ENCODE results near the gene FOSL2. TPM values are rescaled to one million over a fixed set of nuclear protein-coding genes. Genes with fewer than 3 reads are reported as not detected.

The FOSL2 gene
- total RNA-seq, 1 donor from 2014 or later, result 10.4 TPM

DNA sequence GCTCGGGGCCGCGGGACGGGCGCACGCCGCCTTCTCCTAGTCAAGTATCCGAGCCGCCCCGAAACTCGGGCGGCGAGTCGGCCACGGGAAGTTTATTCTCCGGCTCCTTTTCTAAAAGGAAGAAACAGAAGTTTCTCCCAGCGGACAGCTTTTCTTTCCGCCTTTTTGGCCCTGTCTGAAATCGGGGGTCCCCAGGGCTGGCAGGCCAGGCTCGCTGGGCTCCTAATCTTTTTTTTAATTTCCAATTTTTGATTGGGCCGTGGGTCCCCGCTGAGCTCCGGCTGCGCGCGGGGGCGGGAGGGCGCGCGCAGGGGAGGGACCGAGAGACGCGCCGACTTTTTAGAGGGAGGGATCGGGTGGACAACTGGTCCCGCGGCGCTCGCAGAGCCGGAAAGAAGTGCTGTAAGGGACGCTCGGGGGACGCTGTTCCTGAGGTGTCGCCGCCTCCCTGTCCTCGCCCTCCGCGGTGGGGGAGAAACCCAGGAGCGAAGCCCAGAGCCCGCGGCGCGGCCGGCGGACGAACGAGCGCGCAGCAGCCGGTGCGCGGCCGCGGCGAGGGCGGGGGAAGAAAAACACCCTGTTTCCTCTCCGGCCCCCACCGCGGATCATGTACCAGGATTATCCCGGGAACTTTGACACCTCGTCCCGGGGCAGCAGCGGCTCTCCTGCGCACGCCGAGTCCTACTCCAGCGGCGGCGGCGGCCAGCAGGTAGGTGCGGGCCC, 617 bp downstream of the FOSL2 start:
- Histone ChIP-seq H3K36me3 (ENCODE audit: control insufficient read depth in 3 of 3, insufficient read depth in 3 of 3, low read length in 3 of 3) (no peaks in the 10 kb centered on the region), H3K9me3 (ENCODE audit: control insufficient read depth in 3 of 3, low read length in 3 of 3) (no peaks in the 10 kb centered on the region), H3K27me3 (ENCODE audit: control insufficient read depth in 3 of 3, insufficient read depth in 3 of 3, low read length in 3 of 3) (no peaks in the 10 kb centered on the region), H3K4me3 (ENCODE audit: low read length in 3 of 3) (peak overlapping the region; percentile 77 to 91 (median 79)), H3K27ac (ENCODE audit: low read depth, low read length) (peak overlapping the region; percentile 99), H3K4me1 (ENCODE audit: control insufficient read depth in 3 of 3, insufficient read depth in 3 of 3, low read length in 3 of 3) (peaks cover 35 to 42% (median 41%) of the 10 kb centered on the region in 3 donors), H3K9ac (ENCODE audit: low read depth in 1 of 3, low read length in 3 of 3) (peak overlapping the region; percentile 96 to 98 (median 98))

DNA sequence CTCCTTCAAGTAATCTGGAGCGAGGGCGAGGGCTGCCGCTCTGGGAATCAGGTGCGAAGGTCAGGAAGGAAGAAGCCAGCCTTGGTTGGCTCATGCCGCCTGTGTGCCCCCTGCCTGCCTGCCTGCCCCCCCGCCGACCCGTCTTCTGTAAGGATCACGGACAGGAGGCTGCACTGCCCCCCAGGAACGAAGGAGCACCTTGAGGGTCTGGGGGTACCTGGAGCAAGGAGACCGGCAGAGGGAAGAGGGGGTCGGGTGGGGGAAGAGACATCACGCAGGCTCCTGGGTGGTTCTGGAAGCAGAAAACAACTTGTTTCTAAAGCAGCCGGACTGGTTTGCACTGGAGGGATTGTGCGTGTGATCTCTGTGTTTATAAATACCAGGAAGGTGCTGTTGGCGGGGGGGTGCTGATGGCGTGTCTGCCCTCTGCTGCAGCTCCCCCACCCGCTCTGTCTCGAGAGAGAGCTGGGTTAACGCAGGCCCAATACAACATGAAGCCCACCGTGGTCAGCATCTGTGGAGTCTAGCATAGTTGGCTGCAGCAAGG, 1.7 kb downstream of the FOSL2 start:
- H3K4me1 ChIP-seq (ENCODE audit: control insufficient read depth in 3 of 3, insufficient read depth in 3 of 3, low read length in 3 of 3), result peaks cover 46 to 49% (median 49%) of the 10 kb centered on the region in 3 donors

DNA sequence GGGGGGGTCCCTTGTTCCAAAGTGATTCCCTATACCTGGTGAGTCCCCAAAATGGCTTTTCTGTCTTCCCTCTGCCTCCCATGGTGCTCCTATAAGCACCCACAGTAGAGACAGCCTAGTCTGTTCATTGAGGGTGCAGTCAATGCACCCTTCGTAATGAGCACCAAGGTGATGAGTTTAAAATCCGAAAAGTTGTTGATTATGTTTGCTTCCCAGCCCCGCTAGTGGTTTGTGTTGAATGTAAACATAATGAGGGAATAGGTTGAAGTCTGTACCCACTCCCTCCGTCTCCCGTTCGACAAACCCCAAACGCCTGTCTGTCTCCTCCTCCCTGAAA, 2.3 kb downstream of the FOSL2 start:
- no peaks in the 10 kb centered on the region for H3K9me3 ChIP-seq (ENCODE audit: control insufficient read depth in 3 of 3, low read length in 3 of 3)
- H3K27ac ChIP-seq (ENCODE audit: low read depth, low read length), result peak overlapping the region; percentile 99
- H3K36me3 ChIP-seq (ENCODE audit: control insufficient read depth in 3 of 3, insufficient read depth in 3 of 3, low read length in 3 of 3), result no peaks in the 10 kb centered on the region
- H3K27me3 ChIP-seq (ENCODE audit: control insufficient read depth in 3 of 3, insufficient read depth in 3 of 3, low read length in 3 of 3), result no peaks in the 10 kb centered on the region
- peak overlapping the region; percentile 77 to 91 (median 79) for H3K4me3 ChIP-seq (ENCODE audit: low read length in 3 of 3)
- H3K4me1 ChIP-seq (ENCODE audit: control insufficient read depth in 3 of 3, insufficient read depth in 3 of 3, low read length in 3 of 3), result peaks cover 48 to 50% (median 49%) of the 10 kb centered on the region in 3 donors
- H3K9ac ChIP-seq (ENCODE audit: low read depth in 1 of 3, low read length in 3 of 3), result peak overlapping the region; percentile 96 to 98 (median 98)

More for the DNA sequence above, 1.7 kb downstream of the FOSL2 start:
- H3K9ac ChIP-seq (ENCODE audit: low read depth in 1 of 3, low read length in 3 of 3), result peak overlapping the region; percentile 96 to 98 (median 98)
- H3K27ac ChIP-seq (ENCODE audit: low read depth, low read length), result peak overlapping the region; percentile 99
- no peaks in the 10 kb centered on the region for H3K27me3 ChIP-seq (ENCODE audit: control insufficient read depth in 3 of 3, insufficient read depth in 3 of 3, low read length in 3 of 3)
- H3K36me3 ChIP-seq (ENCODE audit: control insufficient read depth in 3 of 3, insufficient read depth in 3 of 3, low read length in 3 of 3), result no peaks in the 10 kb centered on the region
- peak overlapping the region; percentile 77 to 91 (median 79) for H3K4me3 ChIP-seq (ENCODE audit: low read length in 3 of 3)
- H3K9me3 ChIP-seq (ENCODE audit: control insufficient read depth in 3 of 3, low read length in 3 of 3), result no peaks in the 10 kb centered on the region

DNA sequence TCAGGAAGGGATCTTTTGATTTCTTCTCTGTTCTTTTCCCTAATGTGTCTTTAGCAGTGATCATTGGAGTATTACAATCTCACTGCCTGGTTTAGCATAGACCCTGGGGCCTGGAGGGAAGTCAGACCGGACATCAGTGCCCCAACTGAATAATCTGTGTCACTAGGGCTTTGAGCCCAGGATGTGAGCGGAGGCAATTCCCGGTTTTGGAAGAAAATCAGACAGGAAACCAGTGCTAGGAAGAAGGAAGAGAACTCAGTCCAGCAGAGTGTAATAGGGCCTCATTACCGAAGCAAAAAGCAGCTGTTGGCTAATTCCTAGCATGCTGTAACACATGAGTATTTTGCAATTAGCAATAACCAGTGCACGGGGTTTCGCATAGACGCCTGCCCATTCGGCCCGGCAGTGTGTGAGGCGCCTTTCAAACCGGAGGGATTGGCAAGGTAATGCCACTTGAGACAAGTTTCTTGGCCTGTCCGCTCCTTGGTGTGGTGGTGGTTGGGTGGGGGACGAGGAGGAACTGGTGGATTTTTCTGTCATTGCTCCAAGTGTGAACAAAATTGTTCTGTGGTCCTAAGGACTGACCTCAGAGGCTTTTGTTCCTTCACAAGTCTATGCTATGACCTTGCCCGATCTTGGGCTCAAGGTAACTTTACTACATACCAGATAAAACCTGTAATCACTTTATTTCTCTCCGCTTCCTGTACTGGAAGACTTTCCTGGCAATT, 2.8 kb downstream of the FOSL2 start:
- Histone ChIP-seq H3K4me1 (ENCODE audit: control insufficient read depth in 3 of 3, insufficient read depth in 3 of 3, low read length in 3 of 3) (peaks cover 52 to 54% (median 52%) of the 10 kb centered on the region in 3 donors), H3K9ac (ENCODE audit: low read depth in 1 of 3, low read length in 3 of 3) (peak overlapping the region; percentile 96 to 98 (median 98)), H3K9me3 (ENCODE audit: control insufficient read depth in 3 of 3, low read length in 3 of 3) (no peaks in the 10 kb centered on the region), H3K27me3 (ENCODE audit: control insufficient read depth in 3 of 3, insufficient read depth in 3 of 3, low read length in 3 of 3) (no peaks in the 10 kb centered on the region), H3K36me3 (ENCODE audit: control insufficient read depth in 3 of 3, insufficient read depth in 3 of 3, low read length in 3 of 3) (no peaks in the 10 kb centered on the region), H3K4me3 (ENCODE audit: low read length in 3 of 3) (peak overlapping the region; percentile 77 to 91 (median 79)), H3K27ac (ENCODE audit: low read depth, low read length) (peak overlapping the region; percentile 99)

DNA sequence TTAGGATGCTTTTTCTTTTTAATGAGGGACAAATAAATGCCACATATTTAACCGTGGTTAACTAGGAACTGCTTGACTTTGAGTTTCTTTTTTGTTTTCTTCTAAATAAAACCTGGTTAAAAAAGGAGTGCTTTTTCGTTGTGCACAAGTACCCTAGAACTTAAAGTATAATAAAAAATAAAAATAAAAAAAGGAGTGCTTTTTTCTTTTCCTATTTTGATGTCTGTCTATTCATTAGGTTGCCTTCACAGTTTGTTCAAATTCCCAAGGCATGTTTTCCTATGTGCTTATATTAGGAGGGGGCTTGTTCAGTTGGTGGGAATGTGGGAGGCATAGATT, 4.4 kb downstream of the FOSL2 start:
- Histone ChIP-seq H3K27me3 (ENCODE audit: control insufficient read depth in 3 of 3, insufficient read depth in 3 of 3, low read length in 3 of 3) (no peaks in the 10 kb centered on the region), H3K4me3 (ENCODE audit: low read length in 3 of 3) (peak overlapping the region in 2 of 3 donors; percentile 77 to 91), H3K9me3 (ENCODE audit: control insufficient read depth in 3 of 3, low read length in 3 of 3) (no peaks in the 10 kb centered on the region), H3K27ac (ENCODE audit: low read depth, low read length) (peak overlapping the region; percentile 99), H3K36me3 (ENCODE audit: control insufficient read depth in 3 of 3, insufficient read depth in 3 of 3, low read length in 3 of 3) (peaks cover 0 to 9% (median 2%) of the 10 kb centered on the region in 3 donors), H3K4me1 (ENCODE audit: control insufficient read depth in 3 of 3, insufficient read depth in 3 of 3, low read length in 3 of 3) (peaks cover 59 to 63% (median 60%) of the 10 kb centered on the region in 3 donors), H3K9ac (ENCODE audit: low read depth in 1 of 3, low read length in 3 of 3) (peak overlapping the region in 2 of 3 donors; percentile 96 to 98)

DNA sequence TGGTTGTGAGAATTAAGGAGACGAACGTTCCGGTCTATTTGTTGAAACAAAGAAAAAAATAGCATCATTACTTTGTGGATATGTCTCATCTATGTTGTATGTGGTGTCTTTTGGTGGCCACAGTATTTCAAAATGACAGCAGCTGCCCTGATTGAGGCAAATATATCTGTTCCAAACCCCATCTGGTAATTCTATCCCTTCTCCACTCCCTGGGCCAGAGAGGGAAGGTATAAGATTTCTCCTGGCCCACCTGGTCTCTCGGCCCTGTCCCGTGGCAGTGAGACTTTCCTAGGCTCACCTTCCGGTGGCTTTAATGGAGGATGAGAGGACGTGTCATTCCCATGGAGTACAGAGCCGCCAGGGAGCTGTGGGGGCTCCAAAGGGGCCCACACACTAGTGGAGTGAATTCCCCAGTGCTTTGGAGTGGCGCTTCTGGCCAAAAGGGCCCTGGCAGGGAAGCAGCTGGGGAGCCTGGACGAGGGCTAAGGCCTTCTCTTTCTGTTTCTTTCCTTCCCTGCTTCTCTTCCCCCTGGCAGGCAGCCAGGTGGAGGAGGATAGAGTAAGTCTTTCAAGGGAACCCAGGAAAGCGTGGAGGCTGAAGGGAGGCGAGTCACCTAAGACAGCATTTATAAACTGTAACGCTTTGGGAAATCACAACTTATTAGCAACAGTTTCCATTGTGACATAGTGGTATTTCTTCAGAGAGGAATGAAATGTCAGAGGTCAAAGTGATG, 5.6 kb downstream of the FOSL2 start:
- Histone ChIP-seq H3K27ac (ENCODE audit: low read depth, low read length) (peak overlapping the region; percentile 99), H3K4me3 (ENCODE audit: low read length in 3 of 3) (peak overlapping the region in 2 of 3 donors; percentile 10 to 17), H3K36me3 (ENCODE audit: control insufficient read depth in 3 of 3, insufficient read depth in 3 of 3, low read length in 3 of 3) (peaks cover 3 to 12% (median 4%) of the 10 kb centered on the region in 3 donors), H3K4me1 (ENCODE audit: control insufficient read depth in 3 of 3, insufficient read depth in 3 of 3, low read length in 3 of 3) (peaks cover 68 to 75% (median 72%) of the 10 kb centered on the region in 3 donors), H3K27me3 (ENCODE audit: control insufficient read depth in 3 of 3, insufficient read depth in 3 of 3, low read length in 3 of 3) (no peaks in the 10 kb centered on the region), H3K9ac (ENCODE audit: low read depth in 1 of 3, low read length in 3 of 3) (peak overlapping the region; percentile 46 to 58 (median 55)), H3K9me3 (ENCODE audit: control insufficient read depth in 3 of 3, low read length in 3 of 3) (no peaks in the 10 kb centered on the region)

DNA sequence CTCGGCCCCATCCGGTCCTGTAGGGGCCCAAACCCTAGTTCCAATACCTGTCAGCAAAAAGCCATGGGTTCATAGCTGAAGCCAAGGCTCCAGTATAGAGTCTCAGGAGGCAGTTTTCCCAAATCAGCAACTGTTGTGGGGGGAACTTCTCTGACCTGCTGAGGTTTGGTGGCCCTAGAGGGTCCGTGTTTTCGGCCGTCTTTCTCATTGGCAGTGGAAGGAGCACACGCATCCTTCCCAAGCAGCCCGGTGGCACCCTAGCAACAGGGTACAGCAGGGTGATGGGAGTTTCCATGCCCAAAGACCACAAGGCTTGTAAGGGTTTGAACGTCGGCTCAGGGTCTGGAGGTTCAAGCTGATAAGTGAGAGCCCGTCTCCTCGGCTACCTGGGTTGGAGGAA, 6.6 kb downstream of the FOSL2 start:
- Histone ChIP-seq H3K9me3 (ENCODE audit: control insufficient read depth in 3 of 3, low read length in 3 of 3) (no peaks in the 10 kb centered on the region), H3K27me3 (ENCODE audit: control insufficient read depth in 3 of 3, insufficient read depth in 3 of 3, low read length in 3 of 3) (no peaks in the 10 kb centered on the region), H3K4me1 (ENCODE audit: control insufficient read depth in 3 of 3, insufficient read depth in 3 of 3, low read length in 3 of 3) (peaks cover 73 to 81% (median 79%) of the 10 kb centered on the region in 3 donors), H3K4me3 (ENCODE audit: low read length in 3 of 3) (peak overlapping the region in 2 of 3 donors; percentile 11 to 18), H3K36me3 (ENCODE audit: control insufficient read depth in 3 of 3, insufficient read depth in 3 of 3, low read length in 3 of 3) (peaks cover 13 to 20% (median 14%) of the 10 kb centered on the region in 3 donors), H3K9ac (ENCODE audit: low read depth in 1 of 3, low read length in 3 of 3) (peak overlapping the region; percentile 6 to 39 (median 26)), H3K27ac (ENCODE audit: low read depth, low read length) (peak overlapping the region; percentile 99)

DNA sequence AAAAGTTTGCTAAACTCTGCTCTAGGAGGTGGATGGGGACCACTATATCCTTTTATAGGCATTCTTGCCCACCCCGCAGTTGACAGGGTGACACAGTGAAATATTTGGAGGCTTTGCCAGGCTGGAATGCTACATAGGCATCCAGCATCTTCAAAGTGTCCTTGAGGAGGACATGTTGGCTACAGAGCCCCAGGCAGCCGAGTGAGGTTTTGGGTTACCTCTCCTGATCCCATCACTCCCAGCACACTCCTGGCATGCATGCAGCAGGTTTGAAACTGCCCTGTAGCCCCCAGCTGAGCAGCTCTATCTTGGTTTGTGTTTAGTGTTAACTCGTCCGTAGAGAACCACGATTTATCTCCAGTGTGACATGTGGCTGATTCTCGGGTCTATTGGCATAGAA, 7.3 kb downstream of the FOSL2 start:
- no peaks in the 10 kb centered on the region for H3K27me3 ChIP-seq (ENCODE audit: control insufficient read depth in 3 of 3, insufficient read depth in 3 of 3, low read length in 3 of 3)
- H3K27ac ChIP-seq (ENCODE audit: low read depth, low read length), result peak overlapping the region; percentile 99
- H3K9ac ChIP-seq (ENCODE audit: low read depth in 1 of 3, low read length in 3 of 3), result peak overlapping the region in 2 of 3 donors; percentile 26 to 34
- H3K9me3 ChIP-seq (ENCODE audit: control insufficient read depth in 3 of 3, low read length in 3 of 3), result no peaks in the 10 kb centered on the region
- H3K4me1 ChIP-seq (ENCODE audit: control insufficient read depth in 3 of 3, insufficient read depth in 3 of 3, low read length in 3 of 3), result peaks cover 74 to 88% (median 76%) of the 10 kb centered on the region in 3 donors
- H3K4me3 ChIP-seq (ENCODE audit: low read length in 3 of 3), result peak overlapping the region in 1 of 3 donors; percentile 23
- H3K36me3 ChIP-seq (ENCODE audit: control insufficient read depth in 3 of 3, insufficient read depth in 3 of 3, low read length in 3 of 3), result peaks cover 20 to 27% (median 21%) of the 10 kb centered on the region in 3 donors

DNA sequence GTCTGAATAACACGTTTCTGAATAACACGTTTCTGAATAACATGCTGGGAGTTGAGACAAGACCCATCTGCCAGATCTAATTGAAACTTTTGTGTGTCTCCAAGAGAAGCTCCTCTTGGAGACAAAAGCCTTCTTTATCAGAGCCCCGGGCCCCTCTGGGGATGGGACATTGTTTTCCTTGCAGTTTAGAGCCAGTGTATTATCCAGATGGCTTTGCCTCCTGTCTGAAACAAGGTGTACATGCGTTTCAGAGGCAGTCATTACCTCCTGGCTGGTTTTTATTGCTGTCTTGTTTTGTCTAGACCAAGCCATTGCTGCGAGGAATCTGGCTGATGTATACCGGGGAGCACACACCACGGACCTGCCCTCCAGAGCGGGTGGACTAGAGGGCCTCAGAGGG, 7.8 kb downstream of the FOSL2 start:
- H3K9me3 ChIP-seq (ENCODE audit: control insufficient read depth in 3 of 3, low read length in 3 of 3), result no peaks in the 10 kb centered on the region
- H3K4me3 ChIP-seq (ENCODE audit: low read length in 3 of 3), result no peak overlapping the region
- peaks cover 25 to 31% (median 25%) of the 10 kb centered on the region in 3 donors for H3K36me3 ChIP-seq (ENCODE audit: control insufficient read depth in 3 of 3, insufficient read depth in 3 of 3, low read length in 3 of 3)
- H3K27me3 ChIP-seq (ENCODE audit: control insufficient read depth in 3 of 3, insufficient read depth in 3 of 3, low read length in 3 of 3), result no peaks in the 10 kb centered on the region
- peaks cover 73 to 87% (median 76%) of the 10 kb centered on the region in 3 donors for H3K4me1 ChIP-seq (ENCODE audit: control insufficient read depth in 3 of 3, insufficient read depth in 3 of 3, low read length in 3 of 3)
- H3K27ac ChIP-seq (ENCODE audit: low read depth, low read length), result peak overlapping the region; percentile 99
- H3K9ac ChIP-seq (ENCODE audit: low read depth in 1 of 3, low read length in 3 of 3), result peak overlapping the region in 1 of 3 donors; percentile 11
